Measurements from ENCODE around the gene KCNT1. TPM values are rescaled to one million over a fixed set of nuclear protein-coding genes. Genes with fewer than 3 reads are reported as not detected.

The KCNT1 gene
- total and polyA plus RNA-seq, 2 donors (not counting 3 experiments of a cell fraction or from before 2014, with no cell fraction given) = not detected

- no TSS peak for BruUV-seq (replicated peaks)
- TF ChIP-seq POLR2AphosphoS5 (IDR thresholded peaks at IDR 0.05; ENCODE audit: insufficient read depth, low read depth, low read length) (no peak), GATA2 (IDR thresholded peaks at IDR 0.05; ENCODE audit: insufficient read depth, insufficient read length, low read depth, low read length) (no peak), MAX (IDR thresholded peaks at IDR 0.05; ENCODE audit: insufficient read depth, insufficient read length) (no peak), POLR2A (IDR thresholded peaks at IDR 0.05; ENCODE audit: low read depth, low read length) (no peak)
- H3K27me3 ChIP-seq (ENCODE audit: control insufficient read depth in 2 of 2, insufficient read depth in 2 of 2, low read length in 2 of 2) = no peaks in the 10 kb centered on the region
- FAIRE-seq (no peak), DNase-seq (ENCODE audit: low read depth, low spot score) (no peak)
- no peak overlapping the region for H3K4me2 ChIP-seq (ENCODE audit: insufficient read depth, low read length)
- ChIA-PET CTCF (no interaction called here), POLR2A (no interaction called here)
- no peak overlapping the region for H3K27ac ChIP-seq (ENCODE audit: insufficient read depth, low read depth, low read length)
- intact Hi-C loops (cut with micrococcal nuclease) = no loop called here
- H3K4me1 ChIP-seq (ENCODE audit: control insufficient read depth, extremely low read depth, insufficient read depth, low read length) = no peaks in the 10 kb centered on the region
- no peaks in the 10 kb centered on the region for H3K36me3 ChIP-seq (ENCODE audit: control insufficient read depth in 2 of 2, extremely low read depth in 1 of 2, insufficient read depth in 2 of 2, low read length in 2 of 2)
- H3K9ac ChIP-seq (replicated peaks; ENCODE audit: extremely low read depth, insufficient read depth, low read length) = no peak overlapping the region
- no peak overlapping the region for H3K4me3 ChIP-seq (replicated peaks in 1 of 3; ENCODE audit: insufficient read depth in 1 of 3, low read depth in 1 of 3, low read length in 3 of 3)
- no peaks in the 10 kb centered on the region for H3K79me2 ChIP-seq (ENCODE audit: control insufficient read depth, insufficient read depth, low read length)
- H4K20me1 ChIP-seq (replicated peaks; ENCODE audit: control insufficient read depth, extremely low read depth, insufficient read depth, low read length) = no peaks in the 10 kb centered on the region
- H3K9me3 ChIP-seq (replicated peaks; ENCODE audit: control insufficient read depth, insufficient read depth, low read length) = no peaks in the 10 kb centered on the region
- dilution Hi-C loops (cut with MboI; ENCODE audit: extremely low pct_ligation_motif_present, low sequenced_read_pairs) = no loop called here
- no peaks in the 10 kb centered on the region for H3K9me1 ChIP-seq (replicated peaks; ENCODE audit: control insufficient read depth, extremely low read depth, insufficient read depth, low read length)
- no peak overlapping the region for H2AFZ ChIP-seq (ENCODE audit: low read depth, low read length)
These were observed 9.6 kb upstream of the KCNT1 start for GRCh38 chr9:135692410-135692809.

- no peaks in the 10 kb centered on the region for H3K9me1 ChIP-seq (replicated peaks; ENCODE audit: control insufficient read depth, extremely low read depth, insufficient read depth, low read length)
- dilution Hi-C loops (cut with MboI; ENCODE audit: extremely low pct_ligation_motif_present, low sequenced_read_pairs) = no loop called here
- DNase-seq (ENCODE audit: low read depth, low spot score) = no peak
- H3K4me2 ChIP-seq (ENCODE audit: insufficient read depth, low read length) = no peak overlapping the region
- no peak overlapping the region for H3K27ac ChIP-seq (ENCODE audit: insufficient read depth, low read depth, low read length)
- H3K79me2 ChIP-seq (ENCODE audit: control insufficient read depth, insufficient read depth, low read length) = no peaks in the 10 kb centered on the region
- H4K20me1 ChIP-seq (replicated peaks; ENCODE audit: control insufficient read depth, extremely low read depth, insufficient read depth, low read length) = no peaks in the 10 kb centered on the region
- POLR2A ChIA-PET = no interaction called here
- no peaks in the 10 kb centered on the region for H3K27me3 ChIP-seq (ENCODE audit: control insufficient read depth in 2 of 2, insufficient read depth in 2 of 2, low read length in 2 of 2)
- no peak overlapping the region for H3K4me3 ChIP-seq (replicated peaks in 1 of 3; ENCODE audit: insufficient read depth in 1 of 3, low read depth in 1 of 3, low read length in 3 of 3)
- intact Hi-C loops (cut with micrococcal nuclease) = no loop called here
- TF ChIP-seq CTCF (IDR thresholded peaks at IDR 0.05; ENCODE audit: extremely low read depth in 1 of 2, insufficient read depth in 1 of 2, low read depth in 1 of 2, low read length in 2 of 2) = no peak
- no peak for TF ChIP-seq MYC (IDR thresholded peaks at IDR 0.05; ENCODE audit: low read depth, low read length)
- TF ChIP-seq EZH2 (IDR thresholded peaks at IDR 0.05; ENCODE audit: borderline replicate concordance, low read depth, low read length, severe bottlenecking) = no peak
- no peak for TF ChIP-seq JUN (IDR thresholded peaks at IDR 0.05; ENCODE audit: borderline replicate concordance, insufficient read depth, insufficient read length, low read depth)
- no peak for TF ChIP-seq FOS (IDR thresholded peaks at IDR 0.05; ENCODE audit: borderline replicate concordance, insufficient read depth, low read length)
- TF ChIP-seq POLR2AphosphoS5 (IDR thresholded peaks at IDR 0.05; ENCODE audit: insufficient read depth, low read depth, low read length) = no peak
- no peak for TF ChIP-seq MAX (IDR thresholded peaks at IDR 0.05; ENCODE audit: insufficient read depth, insufficient read length)
- TF ChIP-seq GATA2 (IDR thresholded peaks at IDR 0.05; ENCODE audit: insufficient read depth, insufficient read length, low read depth, low read length) = no peak
- no peak overlapping the region for H3K9ac ChIP-seq (replicated peaks; ENCODE audit: extremely low read depth, insufficient read depth, low read length)
- no peaks in the 10 kb centered on the region for H3K9me3 ChIP-seq (replicated peaks; ENCODE audit: control insufficient read depth, insufficient read depth, low read length)
- no peak for FAIRE-seq
- H3K36me3 ChIP-seq (ENCODE audit: control insufficient read depth in 2 of 2, extremely low read depth in 1 of 2, insufficient read depth in 2 of 2, low read length in 2 of 2) = no peaks in the 10 kb centered on the region
- H2AFZ ChIP-seq (ENCODE audit: low read depth, low read length) = no peak overlapping the region
- no peaks in the 10 kb centered on the region for H3K4me1 ChIP-seq (ENCODE audit: control insufficient read depth, extremely low read depth, insufficient read depth, low read length)
- CTCF ChIA-PET = interaction anchor here (0.6 to 1.0 kb wide), 2 partner anchors 90 to 1698 kb away, joined by 3 to 4 read pairs; no protein-coding TSS in a partner anchor
- no TSS peak for BruUV-seq (replicated peaks)
These were observed 8.7 kb upstream of the KCNT1 start for GRCh38 chr9:135693265-135693664.
